ENCODE data around the gene USP31. TPM values are rescaled to one million over a fixed set of nuclear protein-coding genes. Genes with fewer than 3 reads are reported as not detected.

Gene USP31
- total RNA-seq, 5 donors from 2014 or later (not counting 1 experiment from before 2014, with no cell fraction given) = 4.1 to 6.4 (median 5.6) TPM

GRCh38 chr16:23025692-23026307 is 123.5 kb downstream of the USP31 start:
- Histone ChIP-seq H3K9me3 (no peaks in the 10 kb centered on the region), H3K36me3 (ENCODE audit: control insufficient read depth in 2 of 2, extremely low read depth in 1 of 2, insufficient read depth in 1 of 2, low read length in 1 of 2) (no peaks in the 10 kb centered on the region), H3K4me1 (ENCODE audit: control insufficient read depth in 1 of 2, extremely low read depth in 1 of 2, insufficient read depth in 2 of 2, low read length in 2 of 2) (no peaks in the 10 kb centered on the region), H3K27me3 (replicated peaks in 1 of 2; ENCODE audit: control insufficient read depth in 2 of 2, extremely low read depth in 1 of 2, insufficient read depth in 2 of 2, low read length in 1 of 2) (peaks cover 0 to 13% of the 10 kb centered on the region in 2 experiments), H3K4me3 (ENCODE audit: control insufficient read depth in 1 of 2, extremely low read depth in 1 of 2, low read length in 1 of 2) (no peak overlapping the region), H3K27ac (ENCODE audit: low read length) (no peak overlapping the region)
- POLR2A ChIA-PET = no interaction called here
- ATAC-seq (replicated peaks in 1 of 4) = no peak
- H3K27me3 Mint-ChIP-seq = peaks cover 27 to 48% of the 10 kb centered on the region in 2 donors
- H3K9me3 Mint-ChIP-seq = no peaks in the 10 kb centered on the region
- no peak for DNase-seq
- no peak overlapping the region for H3K27ac Mint-ChIP-seq
- WGBS (ENCODE audit: insufficient coverage) = 100% methylated on average over 1 of the region's 4 CpGs
- no peaks in the 10 kb centered on the region for H3K36me3 Mint-ChIP-seq
- CTCF ChIA-PET = no interaction called here
- H3K4me1 Mint-ChIP-seq = no peaks in the 10 kb centered on the region
- H3K4me3 Mint-ChIP-seq = no peak overlapping the region

- DNase-seq (no peak), ATAC-seq (replicated peaks in 1 of 4) (no peak)
- Mint-ChIP-seq H3K27ac (no peak overlapping the region), H3K36me3 (no peaks in the 10 kb centered on the region), H3K4me1 (no peaks in the 10 kb centered on the region), H3K9me3 (peaks cover 0 to 4% (median 3%) of the 10 kb centered on the region in 3 donors), H3K4me3 (no peak overlapping the region), H3K27me3 (peaks cover 11 to 37% of the 10 kb centered on the region in 2 donors)
- H3K9me3 ChIP-seq = no peaks in the 10 kb centered on the region
- H3K27ac ChIP-seq (ENCODE audit: low read length) = no peak overlapping the region
- WGBS (ENCODE audit: insufficient coverage) = 70% methylated on average over 2 of the region's 4 CpGs
- H3K4me3 ChIP-seq (ENCODE audit: control insufficient read depth in 1 of 2, extremely low read depth in 1 of 2, low read length in 1 of 2) = no peak overlapping the region
- ChIA-PET CTCF (no interaction called here), POLR2A (no interaction called here)
- no peaks in the 10 kb centered on the region for H3K36me3 ChIP-seq (ENCODE audit: control insufficient read depth in 2 of 2, extremely low read depth in 1 of 2, insufficient read depth in 1 of 2, low read length in 1 of 2)
- no peaks in the 10 kb centered on the region for H3K4me1 ChIP-seq (ENCODE audit: control insufficient read depth in 1 of 2, extremely low read depth in 1 of 2, insufficient read depth in 2 of 2, low read length in 2 of 2)
- peaks cover 0 to 3% of the 10 kb centered on the region in 2 experiments for H3K27me3 ChIP-seq (replicated peaks in 1 of 2; ENCODE audit: control insufficient read depth in 2 of 2, extremely low read depth in 1 of 2, insufficient read depth in 2 of 2, low read length in 1 of 2)
Measured at GRCh38 chr16:23024044-23024443, 125.2 kb downstream of the USP31 start.

- H3K27me3 ChIP-seq (replicated peaks in 1 of 2; ENCODE audit: control insufficient read depth in 2 of 2, extremely low read depth in 1 of 2, insufficient read depth in 2 of 2, low read length in 1 of 2) = peaks cover 0 to 5% of the 10 kb centered on the region in 2 experiments
- ChIA-PET CTCF (no interaction called here), POLR2A (no interaction called here)
- no peaks in the 10 kb centered on the region for H3K9me3 ChIP-seq
- ATAC-seq (replicated peaks in 1 of 4) (no peak), DNase-seq (no peak)
- no peaks in the 10 kb centered on the region for H3K4me1 ChIP-seq (ENCODE audit: control insufficient read depth in 1 of 2, extremely low read depth in 1 of 2, insufficient read depth in 2 of 2, low read length in 2 of 2)
- H3K27ac ChIP-seq (ENCODE audit: low read length) = no peak overlapping the region
- Mint-ChIP-seq H3K4me1 (no peaks in the 10 kb centered on the region), H3K9me3 (peaks cover 0 to 4% (median 3%) of the 10 kb centered on the region in 3 donors), H3K36me3 (no peaks in the 10 kb centered on the region), H3K27ac (no peak overlapping the region), H3K4me3 (no peak overlapping the region), H3K27me3 (peaks cover 16 to 32% of the 10 kb centered on the region in 2 donors)
- no peaks in the 10 kb centered on the region for H3K36me3 ChIP-seq (ENCODE audit: control insufficient read depth in 2 of 2, extremely low read depth in 1 of 2, insufficient read depth in 1 of 2, low read length in 1 of 2)
- 79% methylated on average over 3 of the region's 3 CpGs for WGBS (ENCODE audit: insufficient coverage)
- H3K4me3 ChIP-seq (ENCODE audit: control insufficient read depth in 1 of 2, extremely low read depth in 1 of 2, low read length in 1 of 2) = no peak overlapping the region
Measured at GRCh38 chr16:23020084-23020483, 129.2 kb downstream of the USP31 start.

GRCh38 chr16:23016368-23016767 is 132.9 kb downstream of the USP31 start:
- Histone ChIP-seq H3K4me3 (ENCODE audit: control insufficient read depth in 1 of 2, extremely low read depth in 1 of 2, low read length in 1 of 2) (no peak overlapping the region), H3K4me1 (ENCODE audit: control insufficient read depth in 1 of 2, extremely low read depth in 1 of 2, insufficient read depth in 2 of 2, low read length in 2 of 2) (no peaks in the 10 kb centered on the region), H3K27me3 (replicated peaks in 1 of 2; ENCODE audit: control insufficient read depth in 2 of 2, extremely low read depth in 1 of 2, insufficient read depth in 2 of 2, low read length in 1 of 2) (peaks cover 0 to 6% of the 10 kb centered on the region in 2 experiments), H3K36me3 (ENCODE audit: control insufficient read depth in 2 of 2, extremely low read depth in 1 of 2, insufficient read depth in 1 of 2, low read length in 1 of 2) (no peaks in the 10 kb centered on the region), H3K9me3 (no peaks in the 10 kb centered on the region), H3K27ac (ENCODE audit: low read length) (no peak overlapping the region)
- ATAC-seq (replicated peaks in 1 of 4) = no peak
- WGBS (ENCODE audit: insufficient coverage) = no CpG with 5 or more reads among the region's 1 CpG
- H3K9me3 Mint-ChIP-seq = peaks cover 0 to 4% (median 3%) of the 10 kb centered on the region in 3 donors
- H3K27me3 Mint-ChIP-seq = peaks cover 13 to 21% of the 10 kb centered on the region in 2 donors
- CTCF ChIA-PET = no interaction called here
- H3K27ac Mint-ChIP-seq = no peak overlapping the region
- POLR2A ChIA-PET = no interaction called here
- H3K4me3 Mint-ChIP-seq = no peak overlapping the region
- no peaks in the 10 kb centered on the region for H3K4me1 Mint-ChIP-seq
- no peak for DNase-seq
- H3K36me3 Mint-ChIP-seq = no peaks in the 10 kb centered on the region

GRCh38 chr16:23015580-23015979 is 133.7 kb downstream of the USP31 start:
- Mint-ChIP-seq H3K27ac (no peak overlapping the region), H3K36me3 (no peaks in the 10 kb centered on the region), H3K9me3 (peaks cover 0 to 4% (median 3%) of the 10 kb centered on the region in 3 donors), H3K27me3 (peaks cover 8 to 17% of the 10 kb centered on the region in 2 donors), H3K4me3 (no peak overlapping the region), H3K4me1 (no peaks in the 10 kb centered on the region)
- Histone ChIP-seq H3K4me3 (ENCODE audit: control insufficient read depth in 1 of 2, extremely low read depth in 1 of 2, low read length in 1 of 2) (no peak overlapping the region), H3K27me3 (replicated peaks in 1 of 2; ENCODE audit: control insufficient read depth in 2 of 2, extremely low read depth in 1 of 2, insufficient read depth in 2 of 2, low read length in 1 of 2) (peaks cover 0 to 6% of the 10 kb centered on the region in 2 experiments), H3K27ac (ENCODE audit: low read length) (no peak overlapping the region), H3K9me3 (no peaks in the 10 kb centered on the region), H3K36me3 (ENCODE audit: control insufficient read depth in 2 of 2, extremely low read depth in 1 of 2, insufficient read depth in 1 of 2, low read length in 1 of 2) (no peaks in the 10 kb centered on the region), H3K4me1 (ENCODE audit: control insufficient read depth in 1 of 2, extremely low read depth in 1 of 2, insufficient read depth in 2 of 2, low read length in 2 of 2) (no peaks in the 10 kb centered on the region)
- no peak for ATAC-seq (replicated peaks in 1 of 4)
- DNase-seq = no peak
- POLR2A ChIA-PET = no interaction called here
- CTCF ChIA-PET = no interaction called here
- WGBS (ENCODE audit: insufficient coverage) = 78% methylated on average over 1 of the region's 2 CpGs

- Mint-ChIP-seq H3K27me3 (peaks cover 8 to 17% of the 10 kb centered on the region in 2 donors), H3K9me3 (no peaks in the 10 kb centered on the region), H3K4me1 (no peaks in the 10 kb centered on the region), H3K36me3 (no peaks in the 10 kb centered on the region), H3K4me3 (no peak overlapping the region), H3K27ac (no peak overlapping the region)
- POLR2A ChIA-PET = no interaction called here
- Histone ChIP-seq H3K4me3 (ENCODE audit: control insufficient read depth in 1 of 2, extremely low read depth in 1 of 2, low read length in 1 of 2) (no peak overlapping the region), H3K27ac (ENCODE audit: low read length) (no peak overlapping the region), H3K27me3 (replicated peaks in 1 of 2; ENCODE audit: control insufficient read depth in 2 of 2, extremely low read depth in 1 of 2, insufficient read depth in 2 of 2, low read length in 1 of 2) (peaks cover 0 to 6% of the 10 kb centered on the region in 2 experiments), H3K36me3 (ENCODE audit: control insufficient read depth in 2 of 2, extremely low read depth in 1 of 2, insufficient read depth in 1 of 2, low read length in 1 of 2) (no peaks in the 10 kb centered on the region), H3K4me1 (ENCODE audit: control insufficient read depth in 1 of 2, extremely low read depth in 1 of 2, insufficient read depth in 2 of 2, low read length in 2 of 2) (no peaks in the 10 kb centered on the region), H3K9me3 (no peaks in the 10 kb centered on the region)
- no peak for ATAC-seq (replicated peaks in 1 of 4)
- CTCF ChIA-PET = no interaction called here
- no peak for DNase-seq
- 40% methylated on average over 1 of the region's 2 CpGs for WGBS (ENCODE audit: insufficient coverage)
Measured at GRCh38 chr16:23014592-23014991, 134.7 kb downstream of the USP31 start.

All from T-cell (primary cell).